NCI-H1092 (cell line): ENCODE measurements around the gene ARID3A.

Experiments
- DNase-seq: peaks from one replicate; lab custom pipeline; 2025; lab: John Stamatoyannopoulos, UW

ARID3A gene

DNA sequence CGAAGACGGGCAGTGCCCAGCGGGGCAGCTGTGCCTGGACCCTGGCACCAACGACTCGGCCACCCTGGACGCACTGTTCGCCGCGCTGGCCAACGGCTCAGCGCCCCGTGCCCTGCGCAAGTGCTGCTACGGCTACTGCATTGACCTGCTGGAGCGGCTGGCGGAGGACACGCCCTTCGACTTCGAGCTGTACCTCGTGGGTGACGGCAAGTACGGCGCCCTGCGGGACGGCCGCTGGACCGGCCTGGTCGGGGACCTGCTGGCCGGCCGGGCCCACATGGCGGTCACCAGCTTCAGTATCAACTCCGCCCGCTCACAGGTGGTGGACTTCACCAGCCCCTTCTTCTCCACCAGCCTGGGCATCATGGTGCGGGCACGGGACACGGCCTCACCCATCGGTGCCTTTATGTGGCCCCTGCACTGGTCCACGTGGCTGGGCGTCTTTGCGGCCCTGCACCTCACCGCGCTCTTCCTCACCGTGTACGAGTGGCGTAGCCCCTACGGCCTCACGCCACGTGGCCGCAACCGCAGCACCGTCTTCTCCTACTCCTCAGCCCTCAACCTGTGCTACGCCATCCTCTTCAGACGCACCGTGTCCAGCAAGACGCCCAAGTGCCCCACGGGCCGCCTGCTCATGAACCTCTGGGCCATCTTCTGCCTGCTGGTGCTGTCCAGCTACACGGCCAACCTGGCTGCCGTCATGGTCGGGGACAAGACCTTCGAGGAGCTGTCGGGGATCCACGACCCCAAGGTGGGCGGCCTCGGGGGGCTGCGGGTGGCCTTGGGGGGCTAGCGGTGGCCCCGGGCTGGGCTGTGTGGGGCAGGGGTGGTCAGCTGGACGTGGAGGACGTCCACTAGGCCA lies 79.2 kb downstream of the ARID3A start:
- no peak for DNase-seq

DNA sequence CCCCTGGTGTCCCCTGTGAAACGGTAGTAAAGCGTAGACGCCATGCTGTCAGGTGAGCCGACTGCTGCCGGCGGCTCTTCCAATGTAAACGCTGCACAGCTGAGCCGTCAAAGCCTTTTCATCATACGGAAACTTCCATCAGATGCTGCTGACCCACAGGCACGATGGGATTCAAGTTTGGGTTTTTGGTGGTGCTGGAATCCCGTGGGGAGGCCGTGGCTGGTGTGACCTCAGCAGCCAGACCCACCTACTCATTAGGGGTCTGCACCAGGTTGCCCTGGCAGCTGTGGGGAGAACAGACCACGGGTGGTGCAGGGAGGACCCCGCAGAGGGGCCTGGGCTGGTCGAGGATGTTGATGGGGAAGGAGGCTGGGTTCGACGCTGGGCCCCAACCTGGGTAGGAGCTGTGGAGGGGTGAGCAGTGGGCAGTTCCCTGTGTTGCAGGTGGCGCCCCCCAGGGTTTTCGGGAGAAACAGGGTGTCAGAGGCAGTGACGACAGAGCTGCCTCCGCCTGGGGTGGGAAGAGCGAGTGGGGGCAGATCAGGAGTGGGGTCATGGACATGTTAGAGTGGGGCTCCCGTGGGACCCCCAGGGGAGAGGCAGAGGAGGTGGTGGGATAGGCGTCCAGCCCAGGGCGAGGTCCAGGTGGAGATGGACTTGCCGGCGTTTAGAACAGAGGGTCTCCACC lies 81.0 kb downstream of the ARID3A start:
- no peak for DNase-seq

DNA sequence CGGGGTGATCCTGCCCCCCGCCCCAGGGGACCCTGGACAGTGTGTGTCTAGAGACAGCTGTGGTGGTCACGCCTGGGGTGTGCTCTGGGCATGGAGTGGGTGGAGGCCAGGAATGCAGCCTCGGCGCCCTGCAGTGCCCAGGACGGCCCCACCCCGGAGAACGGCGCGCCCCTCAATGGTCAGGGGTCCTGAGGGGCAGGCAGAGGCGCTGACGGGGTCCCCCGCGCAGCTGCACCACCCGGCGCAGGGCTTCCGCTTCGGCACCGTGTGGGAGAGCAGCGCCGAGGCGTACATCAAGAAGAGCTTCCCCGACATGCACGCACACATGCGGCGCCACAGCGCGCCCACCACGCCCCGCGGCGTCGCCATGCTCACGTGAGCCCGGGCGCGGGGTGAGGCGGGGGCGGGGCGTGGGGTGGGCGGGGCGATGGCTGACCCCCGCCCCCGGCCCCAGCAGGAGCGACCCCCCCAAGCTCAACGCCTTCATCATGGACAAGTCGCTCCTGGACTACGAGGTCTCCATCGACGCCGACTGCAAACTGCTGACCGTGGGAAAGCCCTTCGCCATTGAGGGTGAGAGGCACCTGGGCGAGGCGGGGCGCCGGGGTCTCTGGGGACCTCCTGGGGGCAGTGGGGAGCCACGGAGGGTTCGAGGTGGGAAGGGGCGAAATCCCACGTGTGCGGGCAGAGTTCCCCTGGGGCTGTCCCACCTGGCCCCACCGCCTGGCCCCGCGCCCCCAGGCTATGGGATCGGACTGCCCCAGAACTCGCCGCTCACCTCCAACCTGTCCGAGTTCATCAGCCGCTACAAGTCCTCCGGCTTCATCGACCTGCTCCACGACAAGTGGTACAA lies 81.8 kb downstream of the ARID3A start:
- DNase-seq: no peak

DNA sequence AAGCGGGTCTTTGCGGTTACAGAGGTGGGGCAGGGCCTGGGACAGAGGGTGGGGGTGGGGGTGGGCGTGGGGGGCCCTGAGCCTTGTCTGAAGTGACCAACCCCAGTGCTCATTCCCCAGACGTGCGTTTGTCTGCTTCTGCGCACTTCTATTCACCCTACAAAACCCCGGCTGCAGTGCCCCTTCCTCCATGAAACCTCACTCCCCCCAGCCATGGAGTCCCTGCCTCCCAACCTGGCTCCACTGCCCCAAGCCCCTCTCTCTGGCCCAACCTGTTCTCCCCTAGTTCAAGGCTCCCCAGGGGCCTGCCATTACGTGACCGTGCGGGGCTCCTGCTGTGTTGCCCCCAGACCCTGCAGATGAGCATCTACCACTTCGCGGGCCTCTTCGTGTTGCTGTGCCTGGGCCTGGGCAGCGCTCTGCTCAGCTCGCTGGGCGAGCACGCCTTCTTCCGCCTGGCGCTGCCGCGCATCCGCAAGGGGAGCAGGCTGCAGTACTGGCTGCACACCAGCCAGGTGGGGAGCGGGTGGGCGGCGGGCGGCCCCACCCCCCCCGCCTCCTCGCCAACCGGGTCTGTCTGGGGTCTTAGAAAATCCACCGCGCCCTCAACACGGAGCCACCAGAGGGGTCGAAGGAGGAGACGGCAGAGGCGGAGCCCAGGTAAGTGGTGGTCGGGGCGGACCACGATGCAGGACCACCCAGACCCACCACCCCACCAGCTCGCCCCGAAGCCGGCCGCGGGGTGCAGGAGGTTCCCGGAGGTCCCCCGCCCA lies 82.6 kb downstream of the ARID3A start:
- DNase-seq: no peak

DNA sequence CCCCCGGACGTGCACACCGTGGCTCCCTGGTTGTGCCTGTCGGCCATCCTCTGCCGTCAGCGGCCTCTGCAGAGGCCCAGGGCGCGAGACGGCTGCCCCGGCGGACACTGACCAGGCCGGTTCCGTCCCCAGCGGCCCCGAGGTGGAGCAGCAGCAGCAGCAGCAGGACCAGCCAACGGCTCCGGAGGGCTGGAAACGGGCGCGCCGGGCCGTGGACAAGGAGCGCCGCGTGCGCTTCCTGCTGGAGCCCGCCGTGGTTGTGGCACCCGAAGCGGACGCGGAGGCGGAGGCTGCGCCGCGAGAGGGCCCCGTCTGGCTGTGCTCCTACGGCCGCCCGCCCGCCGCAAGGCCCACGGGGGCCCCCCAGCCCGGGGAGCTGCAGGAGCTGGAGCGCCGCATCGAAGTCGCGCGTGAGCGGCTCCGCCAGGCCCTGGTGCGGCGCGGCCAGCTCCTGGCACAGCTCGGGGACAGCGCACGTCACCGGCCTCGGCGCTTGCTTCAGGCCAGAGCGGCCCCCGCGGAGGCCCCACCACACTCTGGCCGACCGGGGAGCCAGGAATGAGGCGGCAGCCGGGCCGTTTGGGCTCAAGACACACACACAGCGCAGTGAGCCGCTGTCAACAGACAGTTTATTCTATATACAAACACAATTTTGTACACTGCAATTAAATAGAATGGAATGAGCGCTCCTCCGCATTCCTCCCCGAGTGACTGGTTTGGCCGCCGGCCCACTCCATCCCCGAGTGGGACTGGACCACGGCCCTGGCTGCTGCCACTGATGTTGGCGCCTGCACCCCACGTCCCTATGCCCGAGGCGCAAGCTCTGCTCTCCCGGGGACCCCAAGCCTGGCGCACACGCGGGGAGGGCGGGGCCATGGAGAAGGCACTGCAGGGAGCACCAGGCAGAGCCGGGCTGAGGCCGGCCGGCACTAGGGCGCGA lies 83.5 kb downstream of the ARID3A start:
- no peak for DNase-seq

DNA sequence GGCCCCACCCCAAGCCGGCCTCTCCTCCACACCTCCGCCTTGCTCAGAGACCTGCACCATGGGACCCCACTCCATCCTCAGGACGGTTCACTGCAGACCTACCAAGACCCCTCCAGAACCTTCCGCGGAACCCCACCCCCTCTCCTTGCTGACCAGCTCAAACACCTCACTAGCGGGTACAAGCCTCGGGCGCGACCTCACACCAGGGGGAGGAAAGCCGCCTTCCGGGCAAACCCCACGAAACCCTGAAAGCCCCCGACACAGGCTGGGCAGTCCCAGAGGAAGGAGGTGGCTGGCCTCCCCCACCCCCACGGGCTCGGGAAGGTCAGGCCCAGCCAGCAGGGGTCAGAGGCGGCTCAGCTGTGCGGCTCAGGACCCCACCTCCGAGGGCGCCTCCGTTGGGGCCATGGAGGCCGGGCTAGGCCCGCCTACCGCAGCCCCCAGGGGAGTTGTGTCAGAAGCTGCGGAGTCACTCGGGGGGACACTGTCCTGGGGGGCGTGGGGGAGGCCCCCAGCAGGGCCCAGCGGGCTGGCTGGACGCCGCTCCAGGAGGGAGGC lies 84.2 kb downstream of the ARID3A start:
- no peak for DNase-seq

DNA sequence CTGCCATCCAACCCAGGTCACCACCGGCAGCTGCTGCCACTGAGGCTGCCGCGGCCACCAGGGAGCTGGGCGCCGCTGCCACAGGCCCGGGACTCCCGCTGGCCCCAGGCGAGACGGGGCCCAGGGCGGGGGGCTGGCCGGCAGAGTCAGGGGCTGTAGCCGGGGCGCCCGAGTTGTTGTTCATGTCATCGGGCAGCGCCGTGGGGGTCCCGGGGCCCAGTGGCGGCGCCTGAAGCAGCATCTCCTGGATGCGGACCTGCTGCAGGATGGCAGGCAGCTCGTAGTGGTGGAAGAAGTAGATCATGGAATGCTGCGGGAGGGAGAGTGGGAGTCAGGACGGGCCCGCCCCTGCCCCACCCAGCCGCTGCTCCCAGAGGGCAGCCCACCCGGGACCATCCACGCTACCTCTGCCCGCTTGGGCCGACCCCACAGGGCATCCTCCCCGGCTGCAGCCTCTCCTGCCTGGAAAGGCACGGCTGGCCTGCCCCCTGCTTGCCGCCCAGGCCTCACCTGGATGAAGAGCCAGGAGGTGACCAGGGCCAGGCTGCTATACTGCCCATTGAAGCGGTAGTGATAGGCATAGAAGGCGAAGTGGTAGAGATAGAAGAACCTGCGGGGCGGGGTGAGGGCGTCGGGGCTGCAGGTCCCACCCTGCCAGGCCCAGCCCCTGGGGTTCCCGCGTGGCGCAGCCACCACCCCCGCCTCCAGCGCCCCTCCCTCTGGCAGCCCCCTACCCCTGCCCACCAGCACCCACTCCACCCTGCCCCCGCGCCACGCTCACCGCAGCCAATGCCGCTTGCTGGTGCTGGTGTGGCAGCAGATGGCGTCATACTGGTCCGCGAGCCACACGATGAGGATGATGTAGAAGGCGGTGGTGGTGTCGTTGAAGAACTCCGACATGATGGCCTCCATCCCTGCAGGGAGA lies 85.0 kb downstream of the ARID3A start:
- DNase-seq: no peak

DNA sequence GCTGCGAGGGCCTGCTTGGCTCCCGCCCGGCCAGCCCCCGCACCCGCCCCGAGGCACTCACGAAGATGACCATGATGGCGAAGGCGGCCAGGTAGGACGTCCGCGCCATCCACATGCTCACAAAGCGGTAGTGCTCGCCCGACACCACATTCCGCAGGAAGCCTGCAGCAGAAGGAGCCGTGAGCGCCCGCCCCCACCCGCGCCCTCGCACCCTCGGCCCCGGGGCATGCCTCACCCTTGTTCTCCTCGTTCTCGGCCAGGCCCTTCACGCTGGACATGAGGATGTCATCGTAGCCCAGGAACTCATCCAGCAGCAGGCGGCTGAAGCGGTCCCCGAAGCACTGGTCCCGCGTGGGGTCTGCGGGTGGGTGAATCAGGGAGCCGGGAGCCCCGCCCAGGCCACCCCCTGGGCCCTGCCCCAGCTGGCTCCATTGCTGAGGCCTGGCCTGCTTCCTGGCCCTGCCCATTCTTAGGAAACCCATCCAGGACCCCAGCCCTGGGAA lies 86.0 kb downstream of the ARID3A start:
- no peak for DNase-seq

DNA sequence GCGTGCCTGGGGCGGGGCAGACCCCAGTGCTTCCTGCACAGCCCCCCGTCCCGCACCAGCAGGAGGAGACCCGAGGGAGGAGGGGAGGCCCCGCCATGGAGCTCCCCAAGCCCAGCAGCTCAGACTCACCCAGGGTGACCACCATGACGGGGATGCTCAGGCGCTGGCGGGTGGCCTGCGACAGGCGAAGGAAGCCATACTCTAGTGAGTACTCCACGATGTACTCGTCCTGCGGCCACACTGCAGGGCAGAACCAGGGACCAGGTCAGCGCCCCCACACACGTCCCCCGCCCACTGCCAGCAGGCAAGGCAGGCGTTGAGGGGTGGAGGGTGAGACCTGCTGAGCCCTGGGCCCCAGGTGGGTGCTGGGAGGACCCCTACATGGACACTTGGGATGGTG lies 86.5 kb downstream of the ARID3A start:
- no peak for DNase-seq

DNA sequence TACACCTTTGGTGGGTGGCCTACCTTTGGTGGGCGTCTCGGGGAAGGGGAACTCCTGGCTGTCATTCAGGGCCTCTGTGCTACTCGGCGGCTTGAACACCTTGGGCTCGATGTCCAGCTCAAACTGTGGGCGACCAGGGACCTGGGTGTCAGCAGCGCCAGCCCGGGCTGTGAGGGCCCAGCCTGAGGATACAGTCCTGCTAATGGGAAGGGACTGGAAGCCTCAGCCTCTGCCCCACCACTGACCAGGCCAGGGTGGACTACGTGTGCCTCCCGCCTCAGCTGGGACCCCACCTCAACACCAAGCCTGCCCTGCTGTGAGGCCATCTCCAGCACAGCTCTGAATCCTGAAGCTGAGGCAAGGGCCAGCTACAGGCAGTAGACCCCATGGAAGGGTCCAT lies 87.4 kb downstream of the ARID3A start:
- DNase-seq: no peak

DNA sequence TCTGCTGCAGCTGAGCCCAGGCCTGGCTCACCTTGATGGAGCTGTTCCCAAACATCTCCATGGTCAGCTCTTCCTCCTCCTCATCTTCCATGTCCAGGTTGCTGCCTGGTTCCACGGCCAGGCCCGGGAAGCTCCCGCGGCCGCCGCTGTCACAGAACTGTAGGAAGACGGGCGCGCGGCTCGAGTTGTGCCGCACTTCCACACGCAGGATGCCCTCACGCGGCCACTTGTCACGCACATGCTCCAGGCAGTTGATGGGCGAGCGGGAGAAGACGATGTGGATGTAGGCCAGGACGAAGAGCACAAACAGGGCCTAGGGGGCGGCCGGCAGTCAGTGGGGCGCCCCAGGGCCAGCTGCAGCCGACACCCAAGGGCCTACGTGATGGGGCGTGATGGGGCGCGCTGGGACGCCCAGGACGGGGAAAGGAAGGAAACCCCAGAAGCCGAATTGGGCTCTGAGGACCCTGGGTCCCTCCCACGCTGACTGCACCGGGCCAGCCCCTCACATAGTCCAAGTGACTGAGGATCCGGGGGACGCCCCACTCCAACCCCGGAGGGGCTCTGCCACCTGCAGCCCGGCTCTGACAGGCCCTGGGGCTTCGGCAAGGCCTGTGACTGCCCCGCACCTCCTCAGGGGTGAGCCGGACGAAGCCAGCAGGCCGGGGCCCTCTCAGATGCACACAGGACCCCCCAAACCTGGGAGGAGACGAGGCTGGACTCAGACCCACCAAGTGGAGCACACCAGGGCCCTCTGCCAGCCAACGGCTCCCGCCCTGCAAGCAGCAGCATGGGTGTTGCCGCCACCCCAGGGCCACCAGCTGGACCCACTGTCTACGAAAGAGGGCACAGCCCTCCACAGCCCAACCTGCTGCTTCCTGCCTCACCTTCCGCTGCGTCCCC lies 88.6 kb downstream of the ARID3A start:
- DNase-seq: no peak

DNA sequence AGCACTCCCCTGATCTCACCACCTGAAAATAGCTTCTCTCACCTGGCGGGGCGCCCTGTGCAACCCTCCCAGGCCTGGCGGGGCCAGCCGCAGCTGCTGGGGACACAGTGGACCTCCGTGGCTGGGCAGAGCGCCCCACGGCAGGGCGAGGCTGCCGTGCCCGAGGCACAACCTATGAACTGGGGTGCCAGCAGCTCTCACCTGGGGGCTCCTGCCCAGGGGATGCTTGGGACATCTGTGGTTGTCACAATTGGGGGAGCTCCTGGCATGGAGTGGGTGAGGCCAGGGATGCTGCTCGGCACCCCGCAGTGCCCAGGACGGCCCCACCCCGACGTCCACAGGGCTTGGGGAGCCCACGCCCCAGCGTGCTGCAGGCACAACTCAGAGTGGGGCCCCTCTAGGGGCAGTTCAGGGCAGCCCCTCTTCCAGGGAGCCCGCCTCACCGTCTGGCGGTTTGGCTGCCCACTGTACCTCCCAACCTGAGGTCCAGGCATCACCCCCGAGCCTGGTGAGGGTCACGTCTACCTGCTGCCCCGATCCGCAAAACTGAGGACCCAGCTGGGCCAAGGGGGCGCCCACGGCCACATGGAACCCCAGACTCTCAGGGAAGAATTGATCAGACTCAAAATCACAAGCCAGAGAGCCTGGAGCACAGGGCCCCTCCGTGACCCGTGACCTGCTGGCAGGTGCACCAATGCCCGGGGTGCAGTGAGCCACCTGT lies 89.4 kb downstream of the ARID3A start:
- no peak for DNase-seq

DNA sequence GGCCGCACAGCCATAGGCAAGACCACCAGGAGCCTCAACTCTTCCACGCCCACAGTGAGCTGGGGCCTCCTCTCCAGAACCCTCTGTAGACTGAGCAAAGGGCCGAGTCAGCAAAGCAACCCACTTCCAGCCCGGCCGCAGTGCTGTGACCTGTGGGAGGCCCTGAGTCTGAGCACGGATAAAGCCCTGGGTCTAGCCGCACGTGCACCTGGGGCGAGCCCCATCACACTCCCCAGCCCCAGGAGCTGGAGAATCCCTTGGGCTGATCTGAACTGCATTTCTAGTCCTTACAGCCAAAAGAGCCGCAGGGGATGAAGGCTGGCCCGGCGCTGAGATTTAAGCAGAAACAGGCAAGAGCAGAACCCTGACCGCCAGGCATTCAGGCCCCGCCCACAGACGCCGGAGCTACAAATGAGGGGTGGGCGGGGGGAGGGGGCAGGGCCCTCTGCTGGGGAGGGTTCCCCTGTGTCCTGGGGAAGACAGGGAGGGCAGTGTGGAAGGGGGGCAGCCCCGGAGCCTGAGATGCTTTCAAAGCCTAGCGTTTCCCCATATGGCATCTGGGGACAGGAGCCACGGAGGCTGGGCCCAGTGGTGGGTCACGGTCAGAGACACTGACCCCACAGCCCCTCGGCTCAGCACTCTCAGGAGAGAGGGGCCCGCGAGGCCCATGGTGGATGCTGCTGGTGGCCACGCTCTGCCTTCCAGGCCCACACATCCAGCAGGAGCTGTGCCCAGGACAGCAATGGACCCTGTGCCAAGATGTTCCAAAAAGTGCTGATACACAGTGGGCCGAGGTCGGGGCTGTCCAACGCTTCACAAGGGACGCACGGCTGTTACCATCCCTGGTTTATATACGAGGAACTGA lies 90.2 kb downstream of the ARID3A start:
- DNase-seq: no peak

DNA sequence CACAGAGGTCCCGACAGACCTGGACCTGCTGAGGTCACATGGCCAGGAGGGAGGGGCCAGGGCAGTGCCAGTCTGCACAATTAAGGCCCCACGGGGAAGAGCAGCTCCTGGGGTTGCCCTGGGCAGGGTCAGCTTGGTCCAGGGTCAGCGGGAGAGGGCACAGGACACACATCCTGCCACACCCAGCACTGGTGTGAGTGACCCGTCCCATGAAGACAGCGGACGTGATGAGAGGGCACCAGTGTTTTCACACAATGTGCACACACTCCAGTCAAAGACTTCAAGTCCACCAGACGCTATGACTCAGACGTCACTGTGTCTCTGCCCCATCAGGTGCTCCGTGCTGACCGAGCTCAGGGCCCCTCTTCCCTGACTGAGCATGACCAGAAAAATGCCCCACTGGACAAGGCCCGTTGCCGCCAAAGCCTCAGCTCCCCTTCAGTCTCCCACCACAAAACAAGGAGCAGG lies 90.8 kb downstream of the ARID3A start:
- DNase-seq: no peak

DNA sequence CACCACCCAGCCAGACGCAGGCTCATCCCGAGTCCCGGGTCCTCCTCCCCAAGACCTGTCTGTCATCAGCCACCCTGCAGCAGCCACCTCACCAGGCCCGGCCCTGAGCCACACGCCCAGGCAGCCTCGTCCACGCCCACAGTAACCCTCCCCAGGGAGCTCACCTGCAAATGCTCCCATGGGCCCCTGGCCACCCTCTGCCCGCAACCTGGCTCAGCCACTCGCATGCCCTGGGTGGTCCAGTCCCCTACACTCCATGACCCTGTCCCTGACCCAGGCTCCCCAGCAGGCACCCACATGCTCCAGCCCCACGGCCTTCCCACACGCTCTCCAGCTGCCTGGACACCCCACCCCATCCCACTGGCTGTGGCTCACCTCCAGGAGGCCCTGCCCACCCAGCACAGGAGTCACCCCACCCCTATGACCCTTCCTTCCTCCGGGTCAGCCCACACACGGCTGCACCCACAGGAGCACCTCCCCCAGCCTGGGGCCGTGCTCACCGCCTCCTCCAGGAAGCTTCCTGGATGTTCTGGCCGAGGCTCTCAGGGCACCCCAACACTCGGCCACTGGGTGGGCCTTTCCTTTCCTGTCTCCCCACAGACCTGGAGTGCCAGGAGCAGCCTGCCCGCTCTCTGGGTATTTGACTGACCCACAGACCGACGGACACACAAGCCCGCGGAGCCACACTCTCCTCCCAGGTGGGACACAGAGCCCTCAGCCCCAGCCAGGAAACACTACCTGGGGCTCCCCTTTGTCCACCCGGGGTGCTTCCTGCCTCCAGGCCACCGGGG lies 91.5 kb downstream of the ARID3A start:
- no peak for DNase-seq
